ENCODE results near the gene EEF1AKMT4. TPM values are rescaled to one million over a fixed set of nuclear protein-coding genes. Genes with fewer than 3 reads are reported as not detected.

The EEF1AKMT4 gene
- total and polyA plus RNA-seq, 2 of the 8 experiments (the other 6 are each of a cell fraction or from before 2014, with no cell fraction given) = 9.3 to 30.1 TPM

- peak; percentile 79 for TF ChIP-seq MAX (IDR thresholded peaks at IDR 0.05)
- no peak; the same call in 1 of the 2 replicates for TF ChIP-seq PHF8 (conservative IDR thresholded peaks at IDR 0.05; ENCODE audit: low read depth, low read length)
- no peak for TF ChIP-seq TAF7 (optimal IDR thresholded peaks at IDR 0.05; ENCODE audit: borderline replicate concordance, low read depth, low read length)
- TF ChIP-seq MAFK (IDR thresholded peaks at IDR 0.05; ENCODE audit: low read depth, low read length) = no peak
- no peak for TF ChIP-seq EZH2 (IDR thresholded peaks at IDR 0.05; ENCODE audit: low read depth, low read length, severe bottlenecking)
- peak; percentile 85 for TF ChIP-seq KDM4A (IDR thresholded peaks at IDR 0.05; ENCODE audit: low read depth, low read length, severe bottlenecking)
- no peak for TF ChIP-seq RAD21 (IDR thresholded peaks at IDR 0.05 in 1 of 2, conservative IDR thresholded peaks at IDR 0.05 in 1 of 2; ENCODE audit: low read depth in 2 of 2, low read length in 2 of 2)
- peak; percentile 81 for TF ChIP-seq CEBPB (IDR thresholded peaks at IDR 0.05; ENCODE audit: low read depth, low read length)
- no peak for TF ChIP-seq RNF2 (IDR thresholded peaks at IDR 0.05; ENCODE audit: borderline replicate concordance, low read depth, low read length, missing control alignments, poor library complexity, severe bottlenecking)
- peak; percentile 60; the same call in 1 of the 2 replicates for TF ChIP-seq SUZ12 (IDR thresholded peaks at IDR 0.05; ENCODE audit: low read length)
- TF ChIP-seq SP4 (IDR thresholded peaks at IDR 0.05; ENCODE audit: low read length) = no peak
- TF ChIP-seq CBX8 (IDR thresholded peaks at IDR 0.05; ENCODE audit: borderline replicate concordance, low read depth, low read length) = no peak
- no peak for TF ChIP-seq KDM5A (IDR thresholded peaks at IDR 0.05; ENCODE audit: low read length)
- TF ChIP-seq TBP (IDR thresholded peaks at IDR 0.05; ENCODE audit: low read depth, low read length) = no peak
- TF ChIP-seq TCF12 (IDR thresholded peaks at IDR 0.05; ENCODE audit: low read depth, low read length) = no peak
- TF ChIP-seq GABPA (IDR thresholded peaks at IDR 0.05; ENCODE audit: borderline replicate concordance, insufficient read depth, low read length) = no peak
- TF ChIP-seq HDAC2 (IDR thresholded peaks at IDR 0.05; ENCODE audit: borderline replicate concordance in 1 of 2, low read depth in 2 of 2, low read length in 2 of 2) = no peak; a peak in 1 of 4 replicates
- TF ChIP-seq ATF2 (IDR thresholded peaks at IDR 0.05; ENCODE audit: low read length) = no peak
- no peak for TF ChIP-seq JUN (IDR thresholded peaks at IDR 0.05; ENCODE audit: low read depth, low read length)
- TF ChIP-seq CREB1 (IDR thresholded peaks at IDR 0.05) = no peak
- no peak for TF ChIP-seq JUND (IDR thresholded peaks at IDR 0.05; ENCODE audit: low read length)
These were observed 12.6 kb downstream of the EEF1AKMT4 start (continued) for GRCh38 chr3:184261854-184262763.

Data from H1 (cell line).